Stimulated activated CD4-positive, alpha-beta T cell treated with anti-CD3 and anti-CD28 coated beads, Interleukin-12 subunit alpha, Interleukin-12 subunit beta, amount 100 ng/mL, for 24 hours (primary cell): Measurements from ENCODE around the gene C20orf204.

Experiments
- DNase-seq, 2 experiments: peaks; one replicate each; pipeline ENCODE4 v3.0.0-alpha.2; 2020; ENCODE audit warnings: low read depth in 2 of 2

C20orf204 gene

GRCh38 chr20:64027981-64028685, 7.8 kb upstream of the C20orf204 start:
- DNase-seq: no peak

- DNase-seq: no peak
These were observed 6.5 kb upstream of the C20orf204 start for GRCh38 chr20:64029293-64030117.

GRCh38 chr20:64030371-64031134, 5.4 kb upstream of the C20orf204 start:
- DNase-seq: no peak

- no peak for DNase-seq
These were observed 4.1 kb upstream of the C20orf204 start for GRCh38 chr20:64031822-64032314.

- DNase-seq: no peak
These were observed 3.0 kb upstream of the C20orf204 start for GRCh38 chr20:64032706-64033624.

GRCh38 chr20:64033981-64034493, 1.9 kb upstream of the C20orf204 start:
- no peak for DNase-seq

- DNase-seq: no peak
These were observed 683 bp upstream of the C20orf204 start for GRCh38 chr20:64035066-64035932.

- DNase-seq: no peak
These were observed 590 bp downstream of the C20orf204 start for GRCh38 chr20:64036346-64037198.

- DNase-seq: no peak
These were observed 1.2 kb downstream of the C20orf204 start for GRCh38 chr20:64037199-64037497.

GRCh38 chr20:64037498-64038213, 1.7 kb downstream of the C20orf204 start:
- DNase-seq: no peak

- no peak for DNase-seq
These were observed 2.2 kb downstream of the C20orf204 start for GRCh38 chr20:64038224-64038564.

GRCh38 chr20:64038565-64039292, 2.7 kb downstream of the C20orf204 start:
- DNase-seq: peak; percentile 47 to 72

GRCh38 chr20:64039293-64040160, 3.5 kb downstream of the C20orf204 start:
- no peak for DNase-seq

- no peak for DNase-seq
These were observed 4.5 kb downstream of the C20orf204 start for GRCh38 chr20:64040231-64041039.

- no peak for DNase-seq
These were observed 5.2 kb downstream of the C20orf204 start for GRCh38 chr20:64041040-64041780.

- DNase-seq: no peak
These were observed 5.7 kb downstream of the C20orf204 start for GRCh38 chr20:64041781-64042053.
